Measurements from ENCODE around the gene CTNNBL1.
"Not testable (repeated sequence)": the region's sequence is repeated elsewhere in the genome, so short reads cannot be mapped to it uniquely, and the experiment has no call there.

CTNNBL1 gene

GRCh38 chr20:37679751-37680150, 14.1 kb upstream of the CTNNBL1 start:
- not testable (repeated sequence) for DNase-seq

GRCh38 chr20:37680420-37680819, 13.4 kb upstream of the CTNNBL1 start:
- no peak for DNase-seq

- DNase-seq, result no peak
Observed at GRCh38 chr20:37681384-37682112, 12.3 kb upstream of the CTNNBL1 start.

DNA sequence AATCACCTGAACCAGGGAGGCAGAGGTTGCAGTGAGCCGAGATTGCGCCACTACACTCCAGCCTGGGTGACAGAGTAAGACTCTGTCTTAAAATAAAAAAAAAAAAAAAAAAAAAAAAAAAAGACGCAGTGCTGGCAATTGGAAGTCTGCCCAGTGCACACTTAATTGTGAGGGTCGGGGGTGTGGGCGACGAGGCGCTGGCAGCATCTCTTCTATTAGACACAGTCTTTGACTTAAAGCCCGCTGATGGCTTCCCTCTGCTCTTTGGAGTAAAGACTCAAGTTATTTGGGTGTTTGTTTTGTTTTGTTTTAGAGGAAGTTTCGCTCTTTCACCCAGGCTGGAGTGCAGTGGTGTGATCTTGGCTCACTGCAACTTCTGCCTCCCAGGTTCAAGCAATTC, 10.7 kb upstream of the CTNNBL1 start:
- not testable (repeated sequence) for DNase-seq

GRCh38 chr20:37686762-37687477, 6.9 kb upstream of the CTNNBL1 start:
- no peak for DNase-seq

DNA sequence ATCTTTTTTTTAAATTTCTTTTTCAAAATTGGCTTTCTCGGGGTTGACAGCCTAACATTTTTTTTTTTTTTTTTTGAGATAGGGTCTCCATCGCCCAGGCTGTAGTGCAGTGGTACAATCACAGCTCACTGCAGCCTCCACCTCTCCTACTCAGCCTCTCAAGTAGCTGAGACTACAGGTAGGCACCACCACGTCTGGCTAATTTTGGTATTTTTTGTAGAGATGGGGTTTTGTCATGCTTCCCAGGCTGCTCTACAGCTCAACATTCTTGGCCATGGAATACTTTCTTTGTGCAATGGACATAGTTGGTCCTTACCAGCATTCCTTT, 6.4 kb upstream of the CTNNBL1 start:
- no peak for DNase-seq

- no peak for DNase-seq
Observed at GRCh38 chr20:37688093-37688492, 5.7 kb upstream of the CTNNBL1 start.

- DNase-seq, result no peak
Observed at GRCh38 chr20:37690626-37691369, 3.0 kb upstream of the CTNNBL1 start.

GRCh38 chr20:37692459-37693166, 1.2 kb upstream of the CTNNBL1 start:
- DNase-seq, result no peak

GRCh38 chr20:37693242-37693634, 592 bp upstream of the CTNNBL1 start:
- DNase-seq, result no peak

DNA sequence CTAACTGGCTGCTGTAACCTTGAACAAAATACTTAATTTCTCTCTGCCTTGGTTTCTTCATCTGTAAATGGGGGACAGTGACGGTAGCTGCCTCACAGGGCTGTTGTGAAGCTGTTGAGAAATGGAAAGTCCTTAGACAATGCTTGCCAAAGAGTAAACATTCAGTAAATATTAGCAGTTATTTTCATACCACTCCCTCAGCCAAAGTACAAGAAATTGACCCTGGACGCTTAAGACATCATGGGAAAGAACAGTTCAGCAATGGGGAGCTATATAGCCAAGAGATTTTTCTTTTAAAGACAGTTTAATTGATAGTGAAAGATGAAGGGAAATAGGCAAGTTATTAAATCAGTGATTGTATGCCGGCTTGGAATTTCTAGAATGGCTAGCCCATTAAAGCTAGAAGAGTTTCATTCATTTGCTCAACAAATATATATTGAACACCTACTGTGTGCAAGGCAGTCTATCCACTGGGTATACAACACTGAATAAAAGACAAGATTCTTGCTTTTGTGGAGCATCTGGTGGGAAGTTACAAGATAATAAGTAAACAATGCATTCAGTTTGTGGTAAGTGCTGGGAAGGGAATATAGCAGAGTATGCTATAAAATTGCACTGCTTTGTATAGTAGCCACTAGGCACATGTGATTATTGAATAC, 2.0 kb downstream of the CTNNBL1 start:
- no peak for DNase-seq

DNA sequence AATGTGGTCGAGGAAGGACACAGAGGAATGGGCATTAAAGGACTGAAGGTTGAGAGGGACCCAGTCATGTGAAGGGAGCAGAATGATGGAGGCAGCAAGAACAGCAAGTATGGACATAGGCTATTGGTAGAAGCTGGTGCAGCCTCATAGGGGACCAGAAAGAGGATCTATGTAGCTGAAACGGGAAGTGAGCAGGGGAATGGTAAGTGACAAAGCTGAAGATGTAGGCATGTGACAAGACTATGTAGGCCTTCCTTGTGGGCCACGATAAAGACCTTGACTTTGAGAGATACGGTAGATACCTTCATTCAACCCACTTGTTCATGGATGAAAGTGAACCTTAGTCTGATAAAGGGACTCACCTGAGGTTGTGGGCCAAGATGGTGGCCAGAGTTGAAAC, 3.5 kb downstream of the CTNNBL1 start:
- DNase-seq, result peak in 1 of 2 donors; percentile 50

DNA sequence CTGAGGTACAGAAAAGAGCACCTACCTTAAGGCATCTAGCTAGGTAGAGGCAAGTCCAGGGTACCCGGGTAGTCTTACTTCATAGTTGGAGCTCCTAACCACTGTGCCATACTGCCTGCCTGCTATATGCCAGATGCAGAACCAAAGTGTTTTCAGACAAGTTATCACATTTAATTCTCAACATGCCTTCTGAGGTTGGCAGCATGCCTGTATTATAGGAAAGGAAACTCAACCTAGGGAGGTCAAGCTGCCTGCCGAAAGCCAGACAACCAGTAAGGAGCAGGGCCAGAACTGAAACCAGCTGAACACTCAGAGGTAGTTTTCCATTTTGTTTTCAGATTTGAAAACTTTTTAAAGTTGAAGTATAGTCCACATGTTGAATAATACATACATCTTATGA, 5.4 kb downstream of the CTNNBL1 start:
- DNase-seq, result no peak

DNA sequence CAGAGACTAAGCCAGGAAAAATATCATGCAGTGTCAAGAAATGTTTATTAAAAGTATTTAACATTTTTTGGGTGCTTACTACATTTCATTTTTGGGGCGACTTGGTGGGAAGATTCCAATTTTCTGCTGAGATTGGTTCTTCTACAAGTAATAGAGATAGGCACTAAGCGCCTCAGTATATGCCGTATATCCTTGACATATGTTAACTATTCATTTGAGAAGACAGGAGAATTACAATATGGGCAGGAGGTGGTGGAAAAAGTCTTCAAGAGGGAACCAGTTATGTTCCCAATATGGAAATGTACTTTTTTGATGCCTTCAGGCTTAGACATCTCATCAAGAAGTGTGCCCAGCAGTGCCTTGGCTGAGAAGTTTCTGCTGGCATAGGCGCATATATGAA, 6.5 kb downstream of the CTNNBL1 start:
- DNase-seq, result no peak

DNA sequence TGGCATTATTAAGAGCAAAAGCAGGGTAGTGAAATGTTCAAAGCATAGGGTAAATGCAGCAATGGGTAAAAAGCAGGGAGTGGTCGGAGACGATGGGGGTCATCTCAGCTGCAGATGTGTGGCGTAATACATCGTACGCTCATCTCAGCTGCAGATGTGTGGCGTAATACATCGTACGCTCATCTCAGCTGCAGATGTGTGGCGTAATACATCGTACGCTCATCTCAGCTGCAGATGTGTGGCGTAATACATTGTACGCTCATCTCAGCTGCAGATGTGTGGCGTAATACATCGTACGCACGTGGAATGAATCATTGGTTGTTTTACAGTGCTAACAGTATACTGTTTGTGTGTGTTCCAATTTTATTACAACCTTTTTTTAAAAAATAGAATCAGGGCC, 7.8 kb downstream of the CTNNBL1 start:
- peak in 1 of 2 donors; percentile 29 for DNase-seq

DNA sequence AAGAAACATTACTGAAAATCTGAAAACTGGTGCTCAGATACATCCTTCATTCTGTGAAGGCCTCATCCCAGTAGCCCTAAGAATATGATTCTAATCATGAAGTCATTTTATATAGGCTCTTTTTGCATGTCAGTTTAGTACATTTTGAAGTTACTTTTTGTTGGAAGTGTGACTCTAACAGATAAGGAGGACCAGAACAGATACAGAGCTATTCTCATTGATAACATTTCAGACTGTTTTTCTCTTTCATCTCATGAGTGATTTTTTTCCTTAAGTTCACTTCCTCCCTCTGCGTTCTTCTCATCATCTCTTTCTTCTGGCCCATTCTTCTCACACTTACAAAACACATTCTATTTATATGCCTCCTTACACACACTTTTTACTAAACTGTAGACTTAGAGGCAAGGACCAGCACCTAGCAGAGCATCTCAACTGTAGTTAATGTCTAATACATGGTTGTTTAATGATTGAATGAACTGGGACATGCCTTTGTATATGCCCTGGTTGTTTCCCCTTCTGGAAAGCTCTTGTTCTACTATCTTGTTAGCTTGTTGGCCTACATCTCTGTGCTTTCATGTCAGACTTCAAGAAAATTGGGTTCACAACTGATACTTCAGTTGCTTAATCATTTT, 8.7 kb downstream of the CTNNBL1 start:
- no peak for DNase-seq

GRCh38 chr20:37703035-37703845, 9.4 kb downstream of the CTNNBL1 start:
- DNase-seq, result no peak

- DNase-seq, result no peak
Observed at GRCh38 chr20:37704955-37705354, 11.1 kb downstream of the CTNNBL1 start.

DNA sequence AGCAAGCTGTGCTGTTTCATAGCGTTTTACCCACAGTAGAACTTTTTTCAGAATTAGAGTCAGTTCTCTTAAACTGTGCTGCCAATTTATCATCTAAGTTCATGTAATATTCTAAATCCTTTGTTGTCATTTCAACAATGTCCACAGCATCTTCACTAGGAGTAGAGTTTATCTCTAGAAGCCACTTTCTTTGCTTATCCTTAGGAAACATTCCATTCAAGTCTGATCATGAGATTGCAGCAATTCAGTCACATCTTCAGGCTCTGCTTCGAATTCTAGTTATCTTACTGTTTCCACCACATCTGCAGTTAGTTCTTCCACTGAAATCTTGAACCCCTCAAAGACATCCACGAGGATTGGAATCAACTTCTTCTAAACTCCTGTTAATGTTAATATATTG, 12.5 kb downstream of the CTNNBL1 start:
- no peak for DNase-seq

- no peak for DNase-seq
Observed at GRCh38 chr20:37711001-37711400, 17.2 kb downstream of the CTNNBL1 start.

Measured in CD4-positive, alpha-beta T cell treated with Interferon alpha-2 for 1 hour (primary cell).